ENCODE measurements around the gene CRIP3.

DNA sequence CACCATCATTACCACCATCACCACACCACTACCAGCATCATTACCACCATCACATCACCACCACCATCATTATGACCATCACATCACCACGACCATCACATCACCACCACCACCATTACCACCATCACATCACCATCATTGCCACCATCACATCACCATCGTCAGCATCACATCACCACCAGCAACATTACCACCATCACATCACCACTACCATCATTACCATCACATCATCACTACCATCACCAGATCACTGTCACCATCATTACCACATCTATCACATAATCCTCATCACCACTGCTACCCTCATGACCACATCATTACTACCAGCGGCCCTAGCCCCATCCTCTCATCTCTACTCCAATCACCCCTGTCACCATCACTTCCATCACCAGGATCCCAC is 14.1 kb downstream of the CRIP3 start:
- no peak for TF ChIP-seq POLR2A (IDR thresholded peaks at IDR 0.05; ENCODE audit: low read length)
- TF ChIP-seq GATA1 (IDR thresholded peaks at IDR 0.05; ENCODE audit: low read depth, low read length) = no peak
